Measurements from ENCODE around the gene EGFL6.
"Not testable (repeated sequence)": the region's sequence is repeated elsewhere in the genome, so short reads cannot be mapped to it uniquely, and the experiment has no call there.

The EGFL6 gene

DNA sequence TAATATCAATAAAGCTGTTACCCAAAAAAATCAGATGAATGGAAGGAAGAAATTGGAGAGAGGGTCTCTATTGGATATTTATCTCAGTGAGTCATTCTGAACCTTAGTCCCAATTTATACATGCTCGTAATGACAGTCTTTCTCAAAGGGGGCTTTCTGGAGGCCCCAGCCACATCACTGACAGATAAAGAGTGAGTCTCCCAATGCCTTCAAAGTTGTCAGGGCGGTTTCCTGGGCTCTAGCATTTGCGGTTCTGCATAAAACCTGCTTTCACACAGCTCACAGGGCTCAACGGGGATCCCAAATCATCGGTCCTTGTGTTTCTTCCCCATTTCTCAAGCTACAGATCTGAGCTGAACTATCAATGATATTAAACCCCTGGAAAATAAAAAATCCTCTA lies 100.8 kb downstream of the EGFL6 start:
- in situ Hi-C loops (cut with MboI; ENCODE audit: low pct_unique_long_range_greater_than_20kb, low sequenced_read_pairs) = loop anchor here (25.0 kb wide), 1 partner anchor 367 kb away; the partner anchor contains the start of gene GEMIN8
- DNase-seq = no peak

DNA sequence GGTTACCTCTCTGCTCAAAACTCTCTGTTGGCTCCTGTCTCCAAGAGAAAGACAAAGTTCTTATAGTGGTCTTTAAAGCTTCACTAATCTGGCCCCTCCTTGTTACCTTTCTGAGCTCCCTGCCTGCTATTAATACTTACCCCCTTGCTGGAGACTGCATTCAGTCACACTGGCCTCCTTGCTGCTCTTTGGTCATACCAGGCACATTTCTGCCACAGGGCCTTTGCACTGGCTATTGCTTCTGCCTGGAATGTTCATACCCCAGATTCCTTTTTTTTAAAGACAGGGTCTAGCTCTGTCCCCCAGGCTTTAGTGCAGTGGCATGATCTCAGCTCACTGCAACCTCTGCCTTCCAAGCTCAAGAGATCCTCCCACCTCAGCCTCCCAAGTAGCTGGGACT lies 103.6 kb downstream of the EGFL6 start:
- DNase-seq = no peak
- in situ Hi-C loops (cut with MboI; ENCODE audit: low pct_unique_long_range_greater_than_20kb, low sequenced_read_pairs) = loop anchor here (25.0 kb wide), 1 partner anchor 364 kb away; the partner anchor contains the start of gene GEMIN8

DNA sequence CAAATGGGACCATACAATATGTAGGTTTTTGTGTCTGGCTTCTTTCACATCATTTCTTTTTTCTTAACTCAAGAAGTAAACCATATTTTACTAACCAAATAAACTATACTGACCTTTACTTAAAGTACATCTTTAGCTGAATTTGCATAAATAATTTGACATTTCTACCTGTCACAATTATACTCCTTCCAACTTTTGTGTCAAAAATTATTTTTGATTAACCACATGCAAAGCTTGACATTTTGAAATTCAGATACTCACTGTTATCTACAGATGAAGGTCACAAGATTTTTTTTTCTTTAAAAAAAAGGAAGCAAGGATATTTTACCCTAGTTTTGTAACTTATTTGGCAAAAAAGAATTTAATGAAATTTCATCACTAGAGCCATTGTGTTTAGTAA lies 107.5 kb downstream of the EGFL6 start:
- in situ Hi-C loops (cut with MboI; ENCODE audit: low pct_unique_long_range_greater_than_20kb, low sequenced_read_pairs) = no loop called here
- DNase-seq = no peak

DNA sequence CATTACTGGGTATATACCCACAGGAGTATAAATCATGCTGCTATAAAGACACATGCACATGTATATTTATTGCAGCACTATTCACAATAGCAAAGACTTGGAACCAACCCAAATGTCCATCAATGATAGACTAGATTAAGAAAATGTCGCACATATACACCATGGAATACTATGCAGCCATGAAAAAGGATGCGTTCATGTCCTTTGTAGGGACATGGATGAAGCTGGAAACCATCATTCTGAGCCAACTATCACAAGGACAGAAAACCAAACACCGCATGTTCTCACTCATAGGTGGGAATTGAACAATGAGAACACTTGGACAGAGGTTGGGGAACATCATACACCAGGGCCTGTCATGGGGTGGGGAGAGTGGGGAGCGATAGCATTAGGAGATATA lies 110.3 kb downstream of the EGFL6 start:
- in situ Hi-C loops (cut with MboI; ENCODE audit: low pct_unique_long_range_greater_than_20kb, low sequenced_read_pairs); DNase-seq: not testable (repeated sequence)

DNA sequence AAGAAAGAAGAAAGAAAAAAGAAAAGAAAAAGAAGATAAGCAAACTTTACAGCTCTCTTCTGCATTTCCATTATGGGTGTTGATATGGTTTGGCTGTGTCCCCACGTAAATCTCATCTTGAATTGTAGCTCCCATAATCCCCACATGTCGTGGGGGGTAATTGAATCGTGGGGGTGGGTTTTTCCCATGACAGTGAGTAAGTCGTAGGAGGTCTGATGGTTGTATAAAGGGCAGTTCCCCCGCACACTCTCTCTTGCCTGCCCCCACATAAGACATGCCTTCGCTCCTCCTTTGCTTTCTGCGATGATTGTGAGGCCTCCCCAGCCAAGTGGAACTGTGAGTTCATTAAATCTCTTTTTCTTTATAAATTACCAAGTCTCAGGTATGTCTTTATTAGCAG lies 112.2 kb downstream of the EGFL6 start:
- in situ Hi-C loops (cut with MboI; ENCODE audit: low pct_unique_long_range_greater_than_20kb, low sequenced_read_pairs) = no loop called here
- no peak for DNase-seq

All from KBM-7 (cell line).